H54 (cell line): ENCODE results near the gene SMARCA1.

Source experiments
- DNase-seq: peaks from one replicate; pipeline ENCODE4 v3.0.0; 2011; ENCODE audit warnings: low spot score, mixed read lengths; ENCODE audit not compliant: insufficient read length
- FAIRE-seq: peaks from 3 replicates; lab custom pipeline; 2011; peaks lifted over from hg19 to GRCh38; lab: Jason Lieb, UNC
- POLR2A ChIP-seq: IDR thresholded peaks from 2 replicates; pipeline ENCODE4 v1.6.1; 2011; ENCODE audit warnings: low read depth, mild to moderate bottlenecking, low read length

SMARCA1 gene

GRCh38 chrX:129520151-129520550 is 3.1 kb downstream of the SMARCA1 start:
- FAIRE-seq (no peak), DNase-seq (no peak)
- no peak for TF ChIP-seq POLR2A

GRCh38 chrX:129516402-129516801 is 6.9 kb downstream of the SMARCA1 start:
- TF ChIP-seq POLR2A: no peak
- DNase-seq (no peak), FAIRE-seq (no peak)

DNA sequence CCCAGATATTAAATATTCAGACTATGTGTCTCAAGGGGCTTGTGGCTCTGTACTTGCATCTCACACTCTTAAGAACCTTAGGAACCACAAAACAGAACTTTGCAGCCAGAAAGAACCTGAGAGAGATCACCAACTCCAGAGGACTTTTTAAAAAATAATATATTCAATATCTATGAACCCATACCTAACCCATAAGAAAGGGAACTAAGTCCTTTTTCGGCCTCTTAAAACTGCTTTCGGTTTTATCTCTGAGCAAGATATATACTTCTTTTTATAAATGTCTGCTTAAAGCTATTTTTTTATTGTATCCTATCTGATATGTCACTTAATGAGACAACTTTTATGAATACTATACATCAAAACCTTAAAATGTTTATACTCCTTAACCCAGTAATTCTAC is 10.9 kb downstream of the SMARCA1 start:
- TF ChIP-seq POLR2A: no peak
- no peak for DNase-seq
- FAIRE-seq: no peak

GRCh38 chrX:129511689-129512088 is 11.6 kb downstream of the SMARCA1 start:
- TF ChIP-seq POLR2A: no peak
- no peak for FAIRE-seq
- no peak for DNase-seq

DNA sequence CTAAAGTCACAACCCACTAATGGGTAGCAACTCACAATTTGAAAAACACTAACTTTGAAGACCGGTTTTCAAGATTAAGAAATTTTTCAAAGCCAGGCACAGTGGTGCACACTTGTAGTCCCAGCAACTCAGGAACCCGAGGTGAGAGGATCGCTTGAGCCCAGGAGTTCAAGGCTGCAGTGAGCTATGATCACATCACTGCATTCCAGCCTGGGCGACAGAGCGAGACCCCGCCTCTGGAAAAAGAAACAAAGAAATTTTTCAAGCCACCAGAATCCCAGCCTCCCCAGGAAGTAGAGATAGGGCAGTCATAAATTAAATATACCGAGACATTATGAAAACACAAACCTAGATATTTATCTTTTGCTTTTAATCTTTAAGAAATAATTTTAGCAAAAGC is 13.0 kb downstream of the SMARCA1 start:
- no peak for TF ChIP-seq POLR2A
- DNase-seq (no peak), FAIRE-seq (no peak)

DNA sequence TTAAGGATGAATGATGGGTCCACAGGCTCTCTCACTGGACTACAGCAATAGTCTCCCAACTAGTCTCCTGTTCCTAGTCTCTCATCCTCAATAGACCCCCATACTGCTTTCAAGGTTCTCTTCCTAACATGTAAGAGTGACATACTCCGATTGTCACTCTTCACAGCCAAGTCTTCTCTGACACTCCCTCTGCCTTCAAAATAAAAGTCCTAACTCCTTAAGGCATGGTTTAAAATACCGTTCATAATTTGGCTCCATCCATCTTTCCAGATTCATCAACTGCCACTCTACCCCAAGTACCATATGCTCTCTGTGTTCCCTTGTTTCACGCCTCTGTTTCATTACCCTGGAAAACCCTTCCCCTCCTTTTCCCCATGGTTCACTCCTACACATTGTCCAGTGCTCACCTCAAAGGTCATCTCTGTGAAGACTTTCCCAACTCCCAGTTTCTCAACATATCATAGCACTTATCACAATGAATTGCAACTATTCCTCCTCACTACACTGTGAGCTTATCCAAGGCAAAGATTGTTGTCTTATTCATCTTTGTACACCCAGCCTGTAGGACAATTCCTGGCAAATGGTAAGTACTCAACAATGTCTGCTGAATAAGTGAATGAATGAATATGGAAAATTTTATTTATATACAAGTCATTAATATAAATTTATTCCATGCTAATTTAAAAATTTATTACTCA is 26.0 kb downstream of the SMARCA1 start:
- TF ChIP-seq POLR2A: no peak
- DNase-seq (no peak), FAIRE-seq (peak; percentile 66)

- TF ChIP-seq POLR2A: no peak
- DNase-seq (no peak), FAIRE-seq (peak; percentile 66)
These were observed 26.7 kb downstream of the SMARCA1 start for GRCh38 chrX:129496625-129497024.

DNA sequence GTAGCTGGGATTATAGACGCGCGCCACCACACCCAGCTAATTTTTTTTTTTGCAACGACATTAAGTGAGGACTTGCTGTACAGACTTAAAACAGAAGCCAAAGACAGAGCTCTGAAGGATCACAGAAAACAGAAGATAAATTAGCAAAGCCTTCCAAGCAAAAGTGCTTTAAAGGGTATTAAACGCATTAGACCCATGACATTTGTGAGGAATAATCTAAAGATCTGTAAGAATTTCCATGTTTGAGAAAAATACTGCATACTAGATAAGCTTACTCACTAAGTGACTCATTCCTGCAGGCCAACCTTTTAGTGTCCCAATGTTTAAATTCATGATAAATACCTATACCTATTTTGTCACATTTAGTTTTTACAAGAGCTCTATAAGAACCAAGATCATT is 27.4 kb downstream of the SMARCA1 start:
- DNase-seq (no peak), FAIRE-seq (no peak)
- no peak for TF ChIP-seq POLR2A

- FAIRE-seq (no peak), DNase-seq (no peak)
- TF ChIP-seq POLR2A: no peak
These were observed 28.4 kb downstream of the SMARCA1 start for GRCh38 chrX:129494887-129495286.

- no peak for TF ChIP-seq POLR2A
- DNase-seq: no peak
- FAIRE-seq: peak; percentile 85
These were observed 29.6 kb downstream of the SMARCA1 start for GRCh38 chrX:129493643-129494042.

DNA sequence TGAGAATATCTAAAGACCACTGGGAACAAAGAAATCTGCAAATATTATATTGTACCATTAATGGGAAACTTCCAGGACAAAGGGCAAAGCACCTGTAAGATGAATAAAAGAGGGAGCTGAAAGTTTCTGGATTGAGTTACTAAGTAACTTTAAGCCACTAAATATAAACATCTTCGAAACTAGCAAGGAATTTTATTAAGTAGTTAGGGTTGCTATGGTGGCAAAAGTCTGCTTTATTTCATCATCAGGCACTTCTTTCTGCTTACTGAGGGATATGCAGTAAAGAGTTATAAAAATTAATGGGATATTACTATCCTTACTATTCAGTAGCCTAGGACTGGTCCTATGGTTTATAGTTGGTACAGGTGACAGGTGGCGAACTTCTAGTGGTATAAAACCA is 33.0 kb downstream of the SMARCA1 start:
- DNase-seq (no peak), FAIRE-seq (no peak)
- no peak for TF ChIP-seq POLR2A

DNA sequence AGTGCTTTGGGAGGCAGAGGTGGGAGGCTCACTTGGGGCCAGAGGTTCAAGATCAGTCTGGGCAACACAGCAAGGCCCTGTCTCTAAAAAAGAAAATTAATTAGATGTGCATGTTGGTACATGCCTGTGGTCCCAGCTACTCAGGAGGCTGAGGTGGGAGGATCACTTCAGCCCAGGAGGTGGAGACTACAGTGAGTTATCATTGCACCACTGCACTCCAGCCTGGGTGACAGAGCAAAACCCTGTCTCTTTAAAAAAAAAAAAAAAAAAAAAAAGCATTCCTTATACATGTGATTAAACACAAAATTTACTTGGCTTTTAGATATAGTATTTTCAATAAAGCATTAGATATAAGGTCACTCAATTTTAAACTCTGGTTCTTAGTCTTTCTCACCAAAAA is 34.9 kb downstream of the SMARCA1 start:
- TF ChIP-seq POLR2A: no peak
- FAIRE-seq (no peak), DNase-seq (no peak)

DNA sequence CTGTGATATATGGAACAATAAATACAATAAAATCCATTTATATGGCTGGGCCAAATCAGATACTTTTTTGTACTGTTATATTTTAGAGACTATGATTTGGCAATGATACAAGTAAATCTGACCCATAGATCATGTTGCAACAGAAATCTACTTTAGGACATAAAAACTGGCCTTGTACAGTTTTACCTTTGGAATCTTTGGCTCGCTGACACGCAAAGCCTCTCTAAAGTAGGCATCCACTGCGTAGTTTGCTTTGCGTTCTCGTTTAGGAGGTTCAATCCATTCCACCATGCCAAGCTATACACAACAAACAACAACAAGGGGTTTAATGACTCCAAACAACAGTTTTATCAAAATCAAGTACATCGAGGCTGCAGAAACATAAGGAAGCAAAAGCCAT is 42.4 kb downstream of the SMARCA1 start:
- FAIRE-seq: no peak
- TF ChIP-seq POLR2A: no peak
- no peak for DNase-seq

DNA sequence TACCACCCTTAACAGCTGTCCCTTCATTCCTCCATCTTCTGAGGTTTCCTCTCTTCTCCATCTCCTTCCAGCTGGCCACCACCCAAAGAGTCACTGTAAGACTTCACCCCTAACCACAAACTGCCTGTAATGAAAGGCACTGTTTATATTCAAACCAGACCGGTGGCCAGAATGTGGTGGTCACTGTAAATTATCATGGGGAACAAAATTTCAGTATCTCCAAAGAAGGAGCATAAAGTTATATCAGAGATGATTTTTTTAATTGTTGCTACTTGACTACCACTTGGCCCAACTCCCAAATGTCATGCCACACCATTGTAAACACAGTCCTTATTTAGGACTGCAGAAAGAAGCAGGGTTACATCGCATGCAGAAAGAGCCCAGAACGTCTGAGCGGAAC is 44.8 kb downstream of the SMARCA1 start:
- FAIRE-seq (no peak), DNase-seq (no peak)
- TF ChIP-seq POLR2A: no peak

DNA sequence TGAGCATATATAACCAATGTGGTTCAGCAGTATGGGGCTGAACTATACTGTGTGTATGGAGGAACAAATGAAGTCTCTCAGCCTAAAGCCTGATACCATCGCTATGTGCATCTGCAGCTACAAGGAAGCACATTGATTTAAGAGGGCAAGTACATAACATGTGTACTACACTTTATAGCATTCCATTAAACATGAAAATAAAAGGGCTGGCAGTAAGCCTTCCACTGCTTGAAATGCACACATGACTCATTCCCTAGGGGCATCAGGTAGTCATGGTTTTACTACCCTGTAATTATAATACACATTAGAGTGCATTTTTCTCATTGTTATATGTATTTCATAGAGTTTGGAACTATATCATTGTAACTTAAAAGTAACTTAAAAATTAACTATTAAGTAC is 51.2 kb downstream of the SMARCA1 start:
- no peak for TF ChIP-seq POLR2A
- DNase-seq (no peak), FAIRE-seq (no peak)

DNA sequence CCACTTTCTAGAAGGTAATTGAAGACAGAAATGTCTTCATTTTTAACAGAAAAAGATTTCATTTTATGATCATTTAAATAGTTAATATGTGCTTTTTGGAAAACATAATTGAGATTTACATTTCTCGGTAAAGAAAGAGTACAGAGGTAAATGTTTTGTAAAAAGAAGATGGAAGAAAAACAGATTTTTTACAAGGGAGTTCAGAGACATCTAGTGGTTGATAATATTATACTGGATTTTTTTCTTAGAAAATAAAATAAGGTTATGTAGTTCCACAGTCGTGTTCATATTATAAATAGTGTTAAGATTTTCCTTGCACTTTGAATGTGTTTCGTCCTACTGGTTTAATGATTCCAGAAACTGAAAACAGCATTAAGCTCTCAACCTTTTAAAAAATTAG is 60.6 kb downstream of the SMARCA1 start:
- FAIRE-seq (no peak), DNase-seq (no peak)
- TF ChIP-seq POLR2A: no peak
